Effector CD8-positive, alpha-beta T cell (primary cell): ENCODE measurements around the gene ELP1.
"Not testable (repeated sequence)": the region's sequence is repeated elsewhere in the genome, so short reads cannot be mapped to it uniquely, and the experiment has no call there.

Source experiments
- DNase-seq: peaks from one replicate; lab custom pipeline; 2025; lab: John Stamatoyannopoulos, UW

Gene ELP1

DNA sequence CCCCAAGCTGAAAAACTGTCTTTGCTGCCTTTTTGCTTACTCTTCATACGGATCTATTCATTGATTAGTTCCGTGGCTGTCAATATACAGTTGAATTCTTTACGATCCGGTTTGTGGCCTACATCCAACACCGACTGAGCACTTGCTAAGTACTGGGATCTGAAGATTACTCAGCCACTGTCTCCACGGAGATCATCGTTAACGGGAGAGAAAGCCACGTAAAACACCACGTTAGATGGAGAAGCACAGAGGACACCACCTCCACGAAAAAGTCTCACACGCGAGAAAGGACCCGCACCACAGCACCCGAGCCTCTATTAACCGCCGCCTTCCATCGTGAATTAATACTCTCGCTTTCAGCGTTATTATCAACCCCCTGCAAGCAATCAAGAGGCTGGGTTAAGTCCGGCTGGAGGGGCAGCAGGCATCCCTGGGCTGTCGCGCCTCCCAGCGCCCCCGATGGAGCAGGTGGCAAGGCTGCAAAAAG lies 650 bp downstream of the ELP1 start:
- DNase-seq: no peak

DNA sequence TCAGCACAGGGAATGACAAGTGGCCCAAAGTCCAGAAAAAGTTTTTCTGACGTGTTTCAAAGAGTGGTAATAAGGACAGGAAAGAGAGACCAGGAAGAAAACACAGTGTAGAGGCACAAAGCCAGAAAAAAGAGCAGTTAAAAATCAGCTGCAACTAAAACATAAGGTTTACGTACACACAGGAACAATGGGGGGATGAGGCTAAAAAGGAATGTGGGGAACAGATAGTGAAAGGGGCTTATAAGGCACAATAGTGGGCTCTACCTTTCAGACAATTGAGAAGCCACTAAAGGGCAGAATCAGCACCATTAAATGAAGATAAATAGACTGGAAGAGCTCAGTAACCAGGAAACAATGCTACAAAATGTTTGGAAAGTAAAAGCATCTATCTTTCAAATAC lies 5.5 kb downstream of the ELP1 start:
- DNase-seq: no peak

- no peak for DNase-seq
Measured at GRCh38 chr9:108924466-108924865, 9.5 kb downstream of the ELP1 start.

DNA sequence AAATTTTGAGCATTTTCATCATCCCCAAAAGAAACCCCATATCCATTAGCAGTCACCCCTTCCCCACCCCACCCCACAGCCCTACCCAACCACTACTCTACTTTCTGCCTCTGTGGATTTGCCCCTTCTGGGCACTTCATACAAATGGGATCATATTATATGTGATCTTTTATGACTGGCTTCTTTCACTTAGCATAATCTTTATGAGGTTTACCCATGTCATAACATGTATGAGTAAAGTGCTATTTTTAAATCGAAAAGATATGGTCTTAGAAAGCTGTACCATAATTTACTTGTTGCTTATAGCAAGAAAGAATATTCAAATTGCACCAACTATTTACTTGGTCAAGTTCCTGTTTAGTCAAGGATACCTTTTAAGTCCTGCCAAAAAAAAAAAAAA lies 12.7 kb downstream of the ELP1 start:
- no peak for DNase-seq

DNA sequence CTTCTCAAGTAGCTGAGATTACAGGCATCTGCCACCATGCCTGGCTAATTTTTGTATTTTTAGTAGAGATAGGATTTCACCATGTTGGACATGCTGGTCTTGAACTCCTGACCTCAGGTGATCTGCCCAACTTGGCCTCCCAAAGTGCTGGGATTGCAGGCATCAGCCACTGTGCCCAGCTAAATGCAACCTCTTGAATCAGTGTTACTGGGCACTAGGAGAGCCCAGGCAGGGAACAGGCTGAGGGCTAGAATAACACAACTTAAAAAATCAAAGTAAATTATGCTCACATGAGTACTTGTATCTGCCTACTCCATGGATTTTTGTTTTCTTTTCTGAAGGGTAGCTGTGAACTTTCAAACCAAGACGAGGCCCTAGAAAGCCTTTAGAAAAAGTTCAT lies 13.5 kb downstream of the ELP1 start:
- DNase-seq: not testable (repeated sequence)

- DNase-seq: no peak
Measured at GRCh38 chr9:108919517-108919916, 14.4 kb downstream of the ELP1 start.

- DNase-seq: no peak
Measured at GRCh38 chr9:108913391-108913790, 20.5 kb downstream of the ELP1 start.

DNA sequence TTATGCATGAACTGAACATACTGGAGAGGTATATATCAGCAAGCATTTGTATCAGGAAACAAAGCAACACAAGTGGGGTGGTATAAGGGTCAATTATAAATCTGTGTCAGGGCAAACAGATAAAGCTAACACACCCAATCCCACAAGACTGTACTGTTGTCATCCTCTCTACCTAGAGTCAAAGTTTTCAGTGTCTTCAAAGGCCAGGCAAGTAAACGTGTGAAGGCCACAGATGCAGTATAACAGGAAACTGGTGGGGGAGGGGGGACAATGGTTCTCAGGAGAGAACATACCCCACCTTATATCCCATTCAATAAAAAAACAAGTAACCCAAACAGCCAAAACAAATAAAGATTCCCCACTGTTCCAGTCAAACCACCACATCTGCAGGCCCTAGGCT lies 22.1 kb downstream of the ELP1 start:
- DNase-seq: no peak

GRCh38 chr9:108910914-108911313 lies 23.0 kb downstream of the ELP1 start:
- no peak for DNase-seq

DNA sequence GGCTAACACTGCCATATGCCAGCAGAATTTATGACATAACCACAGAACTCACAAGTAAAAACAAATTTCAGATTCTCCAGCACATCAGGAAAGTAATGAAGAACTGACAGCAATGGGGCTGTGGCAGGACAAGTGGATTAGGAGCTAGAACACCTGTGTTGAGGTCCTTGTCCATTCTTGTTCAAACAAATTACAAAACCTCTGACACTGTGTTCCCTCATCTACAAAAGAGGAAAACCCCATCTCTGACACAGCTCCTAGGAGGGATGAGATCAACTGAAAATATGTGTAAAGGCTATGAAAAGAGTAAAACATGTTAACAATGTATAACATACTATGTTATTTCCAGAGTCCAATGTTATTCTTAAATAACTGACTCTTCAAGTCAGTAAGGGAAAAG lies 23.5 kb downstream of the ELP1 start:
- no peak for DNase-seq

DNA sequence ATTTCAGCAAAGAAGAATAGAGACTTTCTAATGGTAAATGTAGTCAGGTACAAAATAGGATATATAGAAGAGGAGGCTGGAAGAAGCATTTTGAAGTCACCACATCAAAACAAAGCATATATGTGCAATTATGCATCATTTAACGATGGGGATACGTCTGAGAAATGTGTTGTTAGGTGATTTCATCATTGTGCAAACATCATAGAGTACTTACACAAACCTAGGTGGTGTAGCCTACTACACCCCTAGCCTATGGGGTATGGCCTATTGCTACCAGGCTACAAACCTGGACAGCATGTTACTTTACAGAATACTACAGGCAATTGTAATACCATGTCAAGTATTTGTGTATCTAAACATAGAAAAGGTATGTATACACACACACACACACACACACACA lies 28.4 kb downstream of the ELP1 start:
- no peak for DNase-seq

DNA sequence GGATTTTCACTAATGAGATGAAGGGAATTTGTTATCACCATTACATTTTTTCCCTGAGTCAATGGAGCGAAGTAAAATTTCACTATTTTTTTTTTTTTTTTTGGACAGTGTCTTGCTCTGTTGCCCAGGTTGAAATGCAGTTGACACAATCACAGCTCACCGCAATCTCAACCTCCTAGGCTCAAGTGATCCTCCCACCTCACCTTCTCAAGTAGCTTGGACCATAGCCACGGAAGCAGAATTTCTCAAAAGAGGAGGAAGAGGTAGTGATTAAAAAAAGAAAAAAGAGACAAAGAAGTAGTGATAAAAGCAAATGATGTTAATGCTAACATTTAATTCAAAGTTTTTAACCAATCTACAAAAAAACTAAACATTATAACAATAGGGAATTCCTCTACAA lies 29.8 kb downstream of the ELP1 start:
- DNase-seq: no peak

DNA sequence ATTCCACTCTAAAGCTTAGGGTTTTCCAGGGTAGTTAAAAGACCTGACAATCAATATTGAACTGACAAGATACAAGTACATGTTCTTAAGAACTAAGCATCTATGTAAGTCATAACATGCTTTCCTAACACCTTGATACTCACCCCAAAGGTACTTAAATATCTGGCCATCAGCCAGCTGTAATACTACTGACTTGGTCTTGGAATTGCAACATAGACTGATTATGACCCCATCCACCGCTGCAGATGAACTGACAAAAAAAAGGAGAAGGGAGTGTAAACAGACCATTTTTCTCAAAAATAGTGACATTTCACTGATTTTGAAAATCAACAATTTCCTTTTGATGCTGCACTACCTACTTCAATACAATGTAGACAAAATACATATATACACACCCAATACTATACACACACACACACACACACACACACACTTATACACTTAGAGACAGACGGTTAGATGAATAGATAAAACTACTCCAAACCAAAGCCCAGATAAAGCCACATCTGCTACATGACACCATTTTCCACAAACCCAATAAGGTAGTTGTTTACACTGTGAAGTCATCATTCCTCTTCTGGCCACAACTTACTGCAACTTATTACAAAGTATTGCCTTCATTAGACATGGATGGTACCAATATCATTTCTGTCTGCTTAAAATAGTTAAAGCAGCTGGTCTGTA lies 30.4 kb downstream of the ELP1 start:
- no peak for DNase-seq

DNA sequence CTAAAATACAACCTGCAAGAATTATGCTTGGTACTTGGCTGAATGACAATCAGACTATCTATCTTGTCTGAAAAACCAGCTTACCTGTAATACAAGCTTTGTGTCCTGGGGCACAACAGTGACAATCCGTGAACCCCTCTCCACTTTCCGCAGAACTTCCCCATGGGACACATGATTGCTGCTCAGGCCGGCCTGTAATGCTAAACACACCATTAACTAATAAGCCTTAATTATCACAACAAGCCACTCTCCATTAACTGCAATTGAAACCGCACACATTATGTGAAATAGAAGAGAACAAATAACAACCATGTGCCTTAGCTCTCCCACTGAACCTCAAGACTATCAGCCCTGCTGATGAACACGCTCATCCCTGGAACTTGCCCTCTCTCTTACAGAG lies 33.7 kb downstream of the ELP1 start:
- no peak for DNase-seq

DNA sequence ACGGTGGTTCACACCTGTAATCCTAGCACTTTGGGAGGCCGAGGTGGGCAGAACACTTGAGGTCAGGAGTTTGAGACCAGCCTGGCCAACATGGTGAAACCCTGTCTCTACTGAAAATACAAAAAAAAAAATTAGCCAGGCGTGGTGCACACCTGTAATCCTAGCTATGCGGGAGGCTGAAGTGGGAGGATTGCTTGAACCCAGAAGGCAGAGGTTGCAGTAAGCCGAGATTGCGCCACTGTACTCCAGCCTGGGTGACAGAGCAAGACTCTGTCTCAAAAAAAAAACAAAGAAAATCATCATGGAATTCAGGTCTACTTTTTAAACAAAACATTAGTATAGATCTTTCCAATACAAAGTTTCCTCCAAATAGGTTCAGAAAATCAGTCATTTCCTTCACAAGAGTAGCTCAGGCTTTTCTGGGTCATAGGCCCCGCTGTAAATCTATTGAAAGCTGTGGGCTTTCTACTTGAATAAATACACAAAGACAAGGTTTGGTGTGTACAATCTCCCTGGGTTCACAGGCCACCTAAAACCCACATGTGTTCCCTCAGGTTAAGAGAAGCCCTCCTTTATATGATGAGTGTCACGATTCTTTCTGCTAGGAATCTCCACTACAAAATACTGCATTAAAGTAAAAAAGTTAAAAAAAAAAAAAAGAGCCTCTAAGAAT lies 34.8 kb downstream of the ELP1 start:
- not testable (repeated sequence) for DNase-seq

- DNase-seq: no peak
Measured at GRCh38 chr9:108897324-108898096, 36.4 kb downstream of the ELP1 start.

- no peak for DNase-seq
Measured at GRCh38 chr9:108894225-108894997, 39.5 kb downstream of the ELP1 start.

GRCh38 chr9:108889649-108890067 lies 44.3 kb downstream of the ELP1 start:
- no peak for DNase-seq

- DNase-seq: not testable (repeated sequence)
Measured at GRCh38 chr9:108886594-108887271, 47.2 kb downstream of the ELP1 start.

GRCh38 chr9:108885643-108886348 lies 48.1 kb downstream of the ELP1 start:
- no peak for DNase-seq

DNA sequence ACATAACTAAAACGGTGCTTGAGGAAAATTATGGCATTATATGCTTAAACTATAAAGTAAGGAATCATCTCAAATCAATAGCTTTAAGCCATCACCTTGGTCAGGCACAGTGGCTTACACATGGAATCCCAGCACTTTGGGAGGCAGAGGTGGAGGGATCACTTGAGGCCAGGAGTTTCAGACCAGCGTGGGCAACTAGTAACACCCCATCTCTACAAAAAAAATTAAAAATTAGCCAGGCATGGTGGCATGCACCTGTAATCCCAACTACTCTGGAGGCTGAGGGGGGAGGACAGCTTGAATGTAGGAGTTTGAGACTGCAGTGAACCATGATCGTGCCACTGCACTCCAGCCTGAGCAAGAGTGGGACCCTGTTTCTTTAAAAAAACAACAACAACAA lies 49.2 kb downstream of the ELP1 start:
- no peak for DNase-seq
